ENCODE results near the gene MTHFD1L.
"Not testable (repeated sequence)": the region's sequence is repeated elsewhere in the genome, so short reads cannot be mapped to it uniquely, and the experiment has no call there.

DNA sequence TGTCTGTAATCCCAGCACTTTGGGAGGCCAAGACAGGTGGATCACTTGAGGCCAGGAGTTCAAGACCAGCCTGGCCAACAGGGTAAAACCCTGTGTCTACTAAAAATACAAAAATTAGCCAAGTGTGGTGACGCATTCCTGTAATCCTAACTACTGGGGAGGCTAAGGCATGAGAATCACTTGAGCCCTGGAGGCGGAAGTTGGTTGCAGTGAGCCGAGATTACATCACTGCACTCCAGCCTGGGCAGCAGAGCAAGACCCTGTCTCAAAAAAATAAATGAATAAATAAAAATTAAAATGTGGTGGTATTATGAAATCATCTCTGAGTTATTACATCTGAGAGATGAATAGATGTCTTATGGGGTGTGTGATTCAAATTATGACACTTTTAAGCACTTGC is 247.4 kb downstream of the MTHFD1L start:
- TF ChIP-seq, protein P1, sequence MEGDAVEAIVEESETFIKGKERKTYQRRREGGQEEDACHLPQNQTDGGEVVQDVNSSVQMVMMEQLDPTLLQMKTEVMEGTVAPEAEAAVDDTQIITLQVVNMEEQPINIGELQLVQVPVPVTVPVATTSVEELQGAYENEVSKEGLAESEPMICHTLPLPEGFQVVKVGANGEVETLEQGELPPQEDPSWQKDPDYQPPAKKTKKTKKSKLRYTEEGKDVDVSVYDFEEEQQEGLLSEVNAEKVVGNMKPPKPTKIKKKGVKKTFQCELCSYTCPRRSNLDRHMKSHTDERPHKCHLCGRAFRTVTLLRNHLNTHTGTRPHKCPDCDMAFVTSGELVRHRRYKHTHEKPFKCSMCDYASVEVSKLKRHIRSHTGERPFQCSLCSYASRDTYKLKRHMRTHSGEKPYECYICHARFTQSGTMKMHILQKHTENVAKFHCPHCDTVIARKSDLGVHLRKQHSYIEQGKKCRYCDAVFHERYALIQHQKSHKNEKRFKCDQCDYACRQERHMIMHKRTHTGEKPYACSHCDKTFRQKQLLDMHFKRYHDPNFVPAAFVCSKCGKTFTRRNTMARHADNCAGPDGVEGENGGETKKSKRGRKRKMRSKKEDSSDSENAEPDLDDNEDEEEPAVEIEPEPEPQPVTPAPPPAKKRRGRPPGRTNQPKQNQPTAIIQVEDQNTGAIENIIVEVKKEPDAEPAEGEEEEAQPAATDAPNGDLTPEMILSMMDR (IDR thresholded peaks at IDR 0.05): not testable (repeated sequence)
- TF ChIP-seq POLR2A, POLR2AphosphoS5 (IDR thresholded peaks at IDR 0.05): not testable (repeated sequence)
